ENCODE measurements around the gene CD52. TPM values are rescaled to one million over a fixed set of nuclear protein-coding genes. Genes with fewer than 3 reads are reported as not detected.

The CD52 gene
- total RNA-seq, 2 donors from 2014 or later = 4.9 to 5.8 TPM

DNA sequence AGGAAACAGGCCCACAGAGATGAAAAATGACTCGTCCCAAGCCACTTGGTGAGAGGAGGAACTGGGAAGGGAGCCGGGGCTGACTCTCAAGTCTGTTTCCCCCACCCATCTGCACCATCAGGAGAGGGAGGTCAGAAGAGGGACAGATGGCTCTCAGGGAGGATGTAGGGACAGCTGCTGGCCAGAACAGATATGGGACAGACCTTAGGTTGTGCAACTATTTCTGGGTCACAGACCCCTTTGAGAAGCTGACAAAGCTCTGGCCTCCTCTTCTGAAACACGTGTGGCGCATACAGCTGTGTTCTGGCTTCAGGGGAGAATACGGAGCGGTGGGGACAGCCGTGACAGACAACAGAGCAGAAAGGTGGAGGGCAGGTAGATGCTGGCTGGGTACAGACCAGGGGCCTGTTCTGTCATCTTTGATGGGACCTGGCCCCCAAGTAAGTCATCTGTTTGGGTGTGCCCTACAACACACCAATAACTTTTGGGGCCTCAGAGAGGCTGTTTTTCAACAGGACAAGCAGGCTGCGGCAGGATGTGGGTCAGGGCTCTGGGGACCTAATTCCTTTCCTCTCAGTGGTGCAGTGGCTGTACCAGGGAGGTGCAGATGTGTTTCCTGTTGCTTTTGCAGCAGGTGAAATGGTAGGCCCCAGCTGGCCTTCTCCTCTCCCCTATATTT lies 30.6 kb upstream of the CD52 start:
- no peaks in the 10 kb centered on the region for H3K27me3 ChIP-seq
- H3K4me3 ChIP-seq = no peak overlapping the region
- H3K4me1 ChIP-seq = peaks cover 0 to 65% of the 10 kb centered on the region in 2 donors
- H3K36me3 ChIP-seq = no peaks in the 10 kb centered on the region
- no peak for DNase-seq (ENCODE audit: low spot score)
- H3K27ac ChIP-seq = peak overlapping the region; percentile 39 to 53
- TF ChIP-seq, protein P1, sequence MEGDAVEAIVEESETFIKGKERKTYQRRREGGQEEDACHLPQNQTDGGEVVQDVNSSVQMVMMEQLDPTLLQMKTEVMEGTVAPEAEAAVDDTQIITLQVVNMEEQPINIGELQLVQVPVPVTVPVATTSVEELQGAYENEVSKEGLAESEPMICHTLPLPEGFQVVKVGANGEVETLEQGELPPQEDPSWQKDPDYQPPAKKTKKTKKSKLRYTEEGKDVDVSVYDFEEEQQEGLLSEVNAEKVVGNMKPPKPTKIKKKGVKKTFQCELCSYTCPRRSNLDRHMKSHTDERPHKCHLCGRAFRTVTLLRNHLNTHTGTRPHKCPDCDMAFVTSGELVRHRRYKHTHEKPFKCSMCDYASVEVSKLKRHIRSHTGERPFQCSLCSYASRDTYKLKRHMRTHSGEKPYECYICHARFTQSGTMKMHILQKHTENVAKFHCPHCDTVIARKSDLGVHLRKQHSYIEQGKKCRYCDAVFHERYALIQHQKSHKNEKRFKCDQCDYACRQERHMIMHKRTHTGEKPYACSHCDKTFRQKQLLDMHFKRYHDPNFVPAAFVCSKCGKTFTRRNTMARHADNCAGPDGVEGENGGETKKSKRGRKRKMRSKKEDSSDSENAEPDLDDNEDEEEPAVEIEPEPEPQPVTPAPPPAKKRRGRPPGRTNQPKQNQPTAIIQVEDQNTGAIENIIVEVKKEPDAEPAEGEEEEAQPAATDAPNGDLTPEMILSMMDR (IDR thresholded peaks at IDR 0.05) = no peak
- no peaks in the 10 kb centered on the region for H3K9me3 ChIP-seq

GRCh38 chr1:26287811-26288210 lies 29.9 kb upstream of the CD52 start:
- H3K27ac ChIP-seq = peak overlapping the region in 1 of 2 donors; percentile 12
- H3K27me3 ChIP-seq = no peaks in the 10 kb centered on the region
- H3K36me3 ChIP-seq = no peaks in the 10 kb centered on the region
- no peak overlapping the region for H3K4me3 ChIP-seq
- peaks cover 0 to 59% of the 10 kb centered on the region in 2 donors for H3K4me1 ChIP-seq
- TF ChIP-seq, protein P1 (IDR thresholded peaks at IDR 0.05) = no peak
- no peaks in the 10 kb centered on the region for H3K9me3 ChIP-seq
- DNase-seq (ENCODE audit: low spot score) = no peak

GRCh38 chr1:26288311-26288941 lies 29.3 kb upstream of the CD52 start:
- no peak for DNase-seq (ENCODE audit: low spot score)
- no peaks in the 10 kb centered on the region for H3K9me3 ChIP-seq
- no peak overlapping the region for H3K4me3 ChIP-seq
- H3K4me1 ChIP-seq = peaks cover 0 to 53% of the 10 kb centered on the region in 2 donors
- no peaks in the 10 kb centered on the region for H3K36me3 ChIP-seq
- H3K27ac ChIP-seq = peak overlapping the region in 1 of 2 donors; percentile 22
- TF ChIP-seq, protein P1 (IDR thresholded peaks at IDR 0.05) = no peak
- no peaks in the 10 kb centered on the region for H3K27me3 ChIP-seq

- Histone ChIP-seq H3K27me3 (no peaks in the 10 kb centered on the region), H3K4me3 (no peak overlapping the region), H3K36me3 (no peaks in the 10 kb centered on the region), H3K27ac (peak overlapping the region; percentile 20 to 22), H3K4me1 (peaks cover 0 to 44% of the 10 kb centered on the region in 2 donors), H3K9me3 (no peaks in the 10 kb centered on the region)
- TF ChIP-seq, protein P1 (IDR thresholded peaks at IDR 0.05) = no peak
- no peak for DNase-seq (ENCODE audit: low spot score)
Measured at GRCh38 chr1:26289158-26290059, 28.3 kb upstream of the CD52 start.

- Histone ChIP-seq H3K4me1 (peaks cover 0 to 35% of the 10 kb centered on the region in 2 donors), H3K9me3 (no peaks in the 10 kb centered on the region), H3K36me3 (no peaks in the 10 kb centered on the region), H3K27me3 (no peaks in the 10 kb centered on the region), H3K27ac (peak overlapping the region; percentile 20 to 21), H3K4me3 (no peak overlapping the region)
- TF ChIP-seq, protein P1 (IDR thresholded peaks at IDR 0.05) = no peak
- no peak for DNase-seq (ENCODE audit: low spot score)
Measured at GRCh38 chr1:26290122-26290881, 27.5 kb upstream of the CD52 start.
